ENCODE measurements around the gene SH2D3A. TPM values are rescaled to one million over a fixed set of nuclear protein-coding genes. Genes with fewer than 3 reads are reported as not detected.
"Not testable (repeated sequence)": the region's sequence is repeated elsewhere in the genome, so short reads cannot be mapped to it uniquely, and the experiment has no call there.

The SH2D3A gene
- total RNA-seq, 4 donors from 2014 or later, result 41.4 to 127 (median 55.5) TPM

GRCh38 chr19:6711605-6712004, 55.6 kb downstream of the SH2D3A start:
- Histone ChIP-seq H3K9me3 (no peaks in the 10 kb centered on the region), H3K36me3 (no peaks in the 10 kb centered on the region), H3K4me1 (no peaks in the 10 kb centered on the region), H3K4me3 (no peak overlapping the region), H3K27ac (no peak overlapping the region), H3K27me3 (peaks cover 31% of the 10 kb centered on the region)
- 82% methylated on average over 10 of the region's 10 CpGs; no CpG with 5 or more reads in 1 of the 2 donors for WGBS, 2 donors (ENCODE audit: low coverage in 1 of 2)
- in situ Hi-C loops (cut with MboI; ENCODE audit: low pct_ligation_motif_present in 1 of 4, low pct_unique_long_range_greater_than_20kb in 1 of 4, low sequenced_read_pairs in 3 of 4), result loop anchor here in 1 of 4 donors (25.0 kb wide), 1 partner anchor 151 kb away; no protein-coding TSS in a partner anchor
- DNase-seq, result no peak
- TF ChIP-seq, protein P1, sequence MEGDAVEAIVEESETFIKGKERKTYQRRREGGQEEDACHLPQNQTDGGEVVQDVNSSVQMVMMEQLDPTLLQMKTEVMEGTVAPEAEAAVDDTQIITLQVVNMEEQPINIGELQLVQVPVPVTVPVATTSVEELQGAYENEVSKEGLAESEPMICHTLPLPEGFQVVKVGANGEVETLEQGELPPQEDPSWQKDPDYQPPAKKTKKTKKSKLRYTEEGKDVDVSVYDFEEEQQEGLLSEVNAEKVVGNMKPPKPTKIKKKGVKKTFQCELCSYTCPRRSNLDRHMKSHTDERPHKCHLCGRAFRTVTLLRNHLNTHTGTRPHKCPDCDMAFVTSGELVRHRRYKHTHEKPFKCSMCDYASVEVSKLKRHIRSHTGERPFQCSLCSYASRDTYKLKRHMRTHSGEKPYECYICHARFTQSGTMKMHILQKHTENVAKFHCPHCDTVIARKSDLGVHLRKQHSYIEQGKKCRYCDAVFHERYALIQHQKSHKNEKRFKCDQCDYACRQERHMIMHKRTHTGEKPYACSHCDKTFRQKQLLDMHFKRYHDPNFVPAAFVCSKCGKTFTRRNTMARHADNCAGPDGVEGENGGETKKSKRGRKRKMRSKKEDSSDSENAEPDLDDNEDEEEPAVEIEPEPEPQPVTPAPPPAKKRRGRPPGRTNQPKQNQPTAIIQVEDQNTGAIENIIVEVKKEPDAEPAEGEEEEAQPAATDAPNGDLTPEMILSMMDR (IDR thresholded peaks at IDR 0.05), result no peak
- TF ChIP-seq POLR2A (IDR thresholded peaks at IDR 0.05) (no peak), POLR2AphosphoS5 (IDR thresholded peaks at IDR 0.05) (no peak), EP300 (IDR thresholded peaks at IDR 0.05; ENCODE audit: low read depth) (no peak)
- intact Hi-C loops (cut with DNase I; ENCODE audit: low total_unique reads), result no loop called here

- H3K4me1 ChIP-seq, result no peaks in the 10 kb centered on the region
- in situ Hi-C loops (cut with MboI; ENCODE audit: low pct_ligation_motif_present in 1 of 4, low pct_unique_long_range_greater_than_20kb in 1 of 4, low sequenced_read_pairs in 3 of 4) (loop anchor here in 1 of 4 donors (25.0 kb wide), 1 partner anchor 151 kb away; no protein-coding TSS in a partner anchor), intact Hi-C loops (cut with DNase I; ENCODE audit: low total_unique reads) (no loop called here)
- peaks cover 31% of the 10 kb centered on the region for H3K27me3 ChIP-seq
- DNase-seq, result no peak
- TF ChIP-seq, protein P1 (IDR thresholded peaks at IDR 0.05), result no peak
- TF ChIP-seq POLR2A (IDR thresholded peaks at IDR 0.05) (no peak), POLR2AphosphoS5 (IDR thresholded peaks at IDR 0.05) (no peak), EP300 (IDR thresholded peaks at IDR 0.05; ENCODE audit: low read depth) (no peak)
- no peak overlapping the region for H3K27ac ChIP-seq
- 75% methylated on average over 9 of the region's 9 CpGs; no CpG with 5 or more reads in 1 of the 2 donors for WGBS, 2 donors (ENCODE audit: low coverage in 1 of 2)
- no peak overlapping the region for H3K4me3 ChIP-seq
- H3K36me3 ChIP-seq, result no peaks in the 10 kb centered on the region
- no peaks in the 10 kb centered on the region for H3K9me3 ChIP-seq
Observed at GRCh38 chr19:6711078-6711361, 56.2 kb downstream of the SH2D3A start.

GRCh38 chr19:6710273-6711077, 56.8 kb downstream of the SH2D3A start:
- WGBS, 2 donors (ENCODE audit: low coverage in 1 of 2), result 44 to 50% methylated on average over 1 to 30 of the region's 30 CpGs
- Histone ChIP-seq H3K4me1 (no peaks in the 10 kb centered on the region), H3K9me3 (no peaks in the 10 kb centered on the region), H3K27ac (no peak overlapping the region), H3K27me3 (peaks cover 31% of the 10 kb centered on the region), H3K4me3 (no peak overlapping the region), H3K36me3 (no peaks in the 10 kb centered on the region)
- TF ChIP-seq EP300 (IDR thresholded peaks at IDR 0.05; ENCODE audit: low read depth) (no peak), POLR2A (IDR thresholded peaks at IDR 0.05) (no peak), POLR2AphosphoS5 (IDR thresholded peaks at IDR 0.05) (no peak)
- TF ChIP-seq, protein P1 (IDR thresholded peaks at IDR 0.05), result no peak
- in situ Hi-C loops (cut with MboI; ENCODE audit: low pct_ligation_motif_present in 1 of 4, low pct_unique_long_range_greater_than_20kb in 1 of 4, low sequenced_read_pairs in 3 of 4), result loop anchor here in 1 of 4 donors (25.0 kb wide), 1 partner anchor 152 kb away; no protein-coding TSS in a partner anchor
- no peak for DNase-seq
- intact Hi-C loops (cut with DNase I; ENCODE audit: low total_unique reads), result no loop called here

DNA sequence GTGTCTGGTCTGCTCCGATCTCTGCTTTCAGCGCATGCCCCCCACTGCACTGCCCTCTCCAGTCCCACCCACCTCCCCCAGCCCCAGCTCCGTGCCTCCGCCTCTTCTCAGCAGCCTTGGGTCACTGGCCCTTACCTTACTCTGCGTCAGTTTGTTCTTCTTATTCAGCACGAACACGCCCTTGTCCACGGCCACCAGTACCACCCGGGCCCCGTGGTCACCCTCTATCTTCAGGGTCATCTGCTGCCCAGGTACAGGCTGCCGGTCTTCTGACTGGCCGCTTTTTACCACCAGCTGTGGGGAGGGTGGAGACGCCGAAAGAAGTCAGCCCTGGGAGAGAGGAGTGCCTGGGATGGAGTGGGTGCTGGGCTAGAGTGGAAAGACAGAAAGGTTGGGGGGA, 57.7 kb downstream of the SH2D3A start:
- in situ Hi-C loops (cut with MboI; ENCODE audit: low pct_ligation_motif_present in 1 of 4, low pct_unique_long_range_greater_than_20kb in 1 of 4, low sequenced_read_pairs in 3 of 4) (loop anchor here in 1 of 4 donors (25.0 kb wide), 1 partner anchor 153 kb away; no protein-coding TSS in a partner anchor), intact Hi-C loops (cut with DNase I; ENCODE audit: low total_unique reads) (no loop called here)
- peaks cover 31% of the 10 kb centered on the region for H3K27me3 ChIP-seq
- TF ChIP-seq, protein P1 (IDR thresholded peaks at IDR 0.05), result no peak
- TF ChIP-seq POLR2A (IDR thresholded peaks at IDR 0.05) (no peak), POLR2AphosphoS5 (IDR thresholded peaks at IDR 0.05) (no peak), EP300 (IDR thresholded peaks at IDR 0.05; ENCODE audit: low read depth) (no peak)
- 63 to 92% methylated on average over 4 to 14 of the region's 14 CpGs for WGBS, 2 donors (ENCODE audit: low coverage in 1 of 2)
- no peaks in the 10 kb centered on the region for H3K4me1 ChIP-seq
- no peak for DNase-seq
- H3K27ac ChIP-seq, result no peak overlapping the region
- H3K4me3 ChIP-seq, result no peak overlapping the region
- no peaks in the 10 kb centered on the region for H3K9me3 ChIP-seq
- H3K36me3 ChIP-seq, result no peaks in the 10 kb centered on the region

DNA sequence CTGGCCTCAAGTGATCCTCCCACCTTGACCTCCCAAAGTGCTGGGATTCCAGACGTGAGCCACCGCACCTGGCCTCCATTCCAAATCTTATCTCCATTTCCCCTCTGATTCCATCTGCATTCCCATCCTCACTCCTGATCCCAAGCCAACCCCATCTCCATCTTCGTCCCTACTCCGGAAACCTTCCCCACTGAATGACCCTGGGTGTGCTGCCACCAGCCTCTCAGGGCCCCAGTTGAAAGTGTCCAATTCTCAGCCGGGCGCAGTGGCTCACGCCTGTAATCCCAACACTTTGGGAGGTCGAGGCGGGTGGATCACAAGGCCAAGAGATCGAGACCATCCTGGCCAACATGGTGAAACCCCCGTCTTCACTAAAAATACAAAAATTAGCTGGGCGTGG, 58.3 kb downstream of the SH2D3A start:
- intact Hi-C loops (cut with DNase I; ENCODE audit: low total_unique reads); DNase-seq; H3K27ac ChIP-seq; H3K36me3 ChIP-seq; H3K4me1 ChIP-seq; H3K4me3 ChIP-seq; H3K9me3 ChIP-seq: not testable (repeated sequence)
- WGBS, 2 donors (ENCODE audit: low coverage in 1 of 2), result 88 to 89% methylated on average over 4 to 12 of the region's 12 CpGs
- H3K27me3 ChIP-seq, result peaks cover 31% of the 10 kb centered on the region
- in situ Hi-C loops (cut with MboI; ENCODE audit: low pct_ligation_motif_present in 1 of 4, low pct_unique_long_range_greater_than_20kb in 1 of 4, low sequenced_read_pairs in 3 of 4), result loop anchor here in 1 of 4 donors (25.0 kb wide), 1 partner anchor 153 kb away; no protein-coding TSS in a partner anchor
